OCI-LY1 (cell line): ENCODE measurements around the gene SLC25A29.

Experiments used
- CTCF ChIP-seq: fragments of 200-600 bp; sonication (generic), shearing (Covaris generic); IDR thresholded peaks from 2 replicates; pipeline ENCODE4 v1.5.1; 2017; ENCODE audit warnings: mild to moderate bottlenecking, antibody characterized with exemption, low read length, moderate library complexity, mixed read lengths
- EZH2 ChIP-seq: fragments of 200-600 bp; sonication (generic), shearing (Covaris generic); IDR thresholded peaks from 2 replicates; pipeline ENCODE4 v1.8.0; 2017; ENCODE audit warnings: borderline replicate concordance, mixed run types, mild to moderate bottlenecking, antibody characterized with exemption, low read length, moderate library complexity, mixed read lengths

DNA sequence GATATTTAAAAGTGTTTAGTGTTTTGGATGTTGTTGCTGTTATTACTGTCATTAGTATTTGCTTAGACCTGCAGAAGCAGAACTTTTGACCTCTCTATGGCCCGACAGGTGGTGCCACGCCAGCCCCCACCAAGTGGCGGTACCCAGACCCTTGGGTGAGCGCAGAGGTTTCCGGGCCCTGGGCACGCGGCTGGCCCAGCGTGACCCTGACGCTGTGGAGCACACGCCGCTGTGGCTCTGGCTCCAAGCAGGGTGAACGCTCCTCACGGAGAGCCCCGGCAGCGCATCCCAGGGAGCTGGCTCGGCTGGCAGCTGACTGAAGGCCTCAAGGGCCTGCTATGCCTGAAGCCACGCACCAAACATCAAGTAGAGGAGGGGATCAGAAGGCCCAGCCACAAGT is 39.5 kb upstream of the SLC25A29 start:
- TF ChIP-seq CTCF (no peak), EZH2 (no peak)
